Measurements from ENCODE around the gene AKNA. TPM values are rescaled to one million over a fixed set of nuclear protein-coding genes. Genes with fewer than 3 reads are reported as not detected.

Gene AKNA
- total and polyA plus RNA-seq, 2 of the 8 experiments (the other 6 are each of a cell fraction or from before 2014, with no cell fraction given), result 21.0 to 27.4 TPM

DNA sequence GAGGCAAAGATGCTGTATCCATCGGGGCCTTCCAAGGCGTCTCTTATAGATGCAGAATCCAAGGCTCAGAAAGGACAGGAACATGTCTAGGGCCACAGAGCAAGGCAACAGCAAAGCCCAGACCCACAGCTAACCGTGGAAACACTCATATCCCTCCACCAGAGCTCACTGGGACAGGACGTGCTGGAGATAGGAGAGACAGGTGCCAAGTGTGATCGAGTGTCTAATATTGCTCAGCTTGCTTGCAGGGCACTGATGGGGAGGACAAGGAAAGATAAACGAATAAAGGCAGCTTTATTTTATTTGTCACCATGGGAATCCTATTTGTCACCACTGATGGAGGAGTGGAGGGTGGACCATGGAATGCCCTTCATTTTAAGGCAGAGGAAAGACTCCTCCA lies 44.0 kb upstream of the AKNA start (continued):
- TF ChIP-seq, protein P1, sequence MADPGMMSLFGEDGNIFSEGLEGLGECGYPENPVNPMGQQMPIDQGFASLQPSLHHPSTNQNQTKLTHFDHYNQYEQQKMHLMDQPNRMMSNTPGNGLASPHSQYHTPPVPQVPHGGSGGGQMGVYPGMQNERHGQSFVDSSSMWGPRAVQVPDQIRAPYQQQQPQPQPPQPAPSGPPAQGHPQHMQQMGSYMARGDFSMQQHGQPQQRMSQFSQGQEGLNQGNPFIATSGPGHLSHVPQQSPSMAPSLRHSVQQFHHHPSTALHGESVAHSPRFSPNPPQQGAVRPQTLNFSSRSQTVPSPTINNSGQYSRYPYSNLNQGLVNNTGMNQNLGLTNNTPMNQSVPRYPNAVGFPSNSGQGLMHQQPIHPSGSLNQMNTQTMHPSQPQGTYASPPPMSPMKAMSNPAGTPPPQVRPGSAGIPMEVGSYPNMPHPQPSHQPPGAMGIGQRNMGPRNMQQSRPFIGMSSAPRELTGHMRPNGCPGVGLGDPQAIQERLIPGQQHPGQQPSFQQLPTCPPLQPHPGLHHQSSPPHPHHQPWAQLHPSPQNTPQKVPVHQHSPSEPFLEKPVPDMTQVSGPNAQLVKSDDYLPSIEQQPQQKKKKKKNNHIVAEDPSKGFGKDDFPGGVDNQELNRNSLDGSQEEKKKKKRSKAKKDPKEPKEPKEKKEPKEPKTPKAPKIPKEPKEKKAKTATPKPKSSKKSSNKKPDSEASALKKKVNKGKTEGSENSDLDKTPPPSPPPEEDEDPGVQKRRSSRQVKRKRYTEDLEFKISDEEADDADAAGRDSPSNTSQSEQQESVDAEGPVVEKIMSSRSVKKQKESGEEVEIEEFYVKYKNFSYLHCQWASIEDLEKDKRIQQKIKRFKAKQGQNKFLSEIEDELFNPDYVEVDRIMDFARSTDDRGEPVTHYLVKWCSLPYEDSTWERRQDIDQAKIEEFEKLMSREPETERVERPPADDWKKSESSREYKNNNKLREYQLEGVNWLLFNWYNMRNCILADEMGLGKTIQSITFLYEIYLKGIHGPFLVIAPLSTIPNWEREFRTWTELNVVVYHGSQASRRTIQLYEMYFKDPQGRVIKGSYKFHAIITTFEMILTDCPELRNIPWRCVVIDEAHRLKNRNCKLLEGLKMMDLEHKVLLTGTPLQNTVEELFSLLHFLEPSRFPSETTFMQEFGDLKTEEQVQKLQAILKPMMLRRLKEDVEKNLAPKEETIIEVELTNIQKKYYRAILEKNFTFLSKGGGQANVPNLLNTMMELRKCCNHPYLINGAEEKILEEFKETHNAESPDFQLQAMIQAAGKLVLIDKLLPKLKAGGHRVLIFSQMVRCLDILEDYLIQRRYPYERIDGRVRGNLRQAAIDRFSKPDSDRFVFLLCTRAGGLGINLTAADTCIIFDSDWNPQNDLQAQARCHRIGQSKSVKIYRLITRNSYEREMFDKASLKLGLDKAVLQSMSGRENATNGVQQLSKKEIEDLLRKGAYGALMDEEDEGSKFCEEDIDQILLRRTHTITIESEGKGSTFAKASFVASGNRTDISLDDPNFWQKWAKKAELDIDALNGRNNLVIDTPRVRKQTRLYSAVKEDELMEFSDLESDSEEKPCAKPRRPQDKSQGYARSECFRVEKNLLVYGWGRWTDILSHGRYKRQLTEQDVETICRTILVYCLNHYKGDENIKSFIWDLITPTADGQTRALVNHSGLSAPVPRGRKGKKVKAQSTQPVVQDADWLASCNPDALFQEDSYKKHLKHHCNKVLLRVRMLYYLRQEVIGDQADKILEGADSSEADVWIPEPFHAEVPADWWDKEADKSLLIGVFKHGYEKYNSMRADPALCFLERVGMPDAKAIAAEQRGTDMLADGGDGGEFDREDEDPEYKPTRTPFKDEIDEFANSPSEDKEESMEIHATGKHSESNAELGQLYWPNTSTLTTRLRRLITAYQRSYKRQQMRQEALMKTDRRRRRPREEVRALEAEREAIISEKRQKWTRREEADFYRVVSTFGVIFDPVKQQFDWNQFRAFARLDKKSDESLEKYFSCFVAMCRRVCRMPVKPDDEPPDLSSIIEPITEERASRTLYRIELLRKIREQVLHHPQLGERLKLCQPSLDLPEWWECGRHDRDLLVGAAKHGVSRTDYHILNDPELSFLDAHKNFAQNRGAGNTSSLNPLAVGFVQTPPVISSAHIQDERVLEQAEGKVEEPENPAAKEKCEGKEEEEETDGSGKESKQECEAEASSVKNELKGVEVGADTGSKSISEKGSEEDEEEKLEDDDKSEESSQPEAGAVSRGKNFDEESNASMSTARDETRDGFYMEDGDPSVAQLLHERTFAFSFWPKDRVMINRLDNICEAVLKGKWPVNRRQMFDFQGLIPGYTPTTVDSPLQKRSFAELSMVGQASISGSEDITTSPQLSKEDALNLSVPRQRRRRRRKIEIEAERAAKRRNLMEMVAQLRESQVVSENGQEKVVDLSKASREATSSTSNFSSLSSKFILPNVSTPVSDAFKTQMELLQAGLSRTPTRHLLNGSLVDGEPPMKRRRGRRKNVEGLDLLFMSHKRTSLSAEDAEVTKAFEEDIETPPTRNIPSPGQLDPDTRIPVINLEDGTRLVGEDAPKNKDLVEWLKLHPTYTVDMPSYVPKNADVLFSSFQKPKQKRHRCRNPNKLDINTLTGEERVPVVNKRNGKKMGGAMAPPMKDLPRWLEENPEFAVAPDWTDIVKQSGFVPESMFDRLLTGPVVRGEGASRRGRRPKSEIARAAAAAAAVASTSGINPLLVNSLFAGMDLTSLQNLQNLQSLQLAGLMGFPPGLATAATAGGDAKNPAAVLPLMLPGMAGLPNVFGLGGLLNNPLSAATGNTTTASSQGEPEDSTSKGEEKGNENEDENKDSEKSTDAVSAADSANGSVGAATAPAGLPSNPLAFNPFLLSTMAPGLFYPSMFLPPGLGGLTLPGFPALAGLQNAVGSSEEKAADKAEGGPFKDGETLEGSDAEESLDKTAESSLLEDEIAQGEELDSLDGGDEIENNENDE (IDR thresholded peaks at IDR 0.05; ENCODE audit: insufficient replicate concordance, low read length), result no peak
- TF ChIP-seq CREB1 (IDR thresholded peaks at IDR 0.05) (no peak), TCF12 (IDR thresholded peaks at IDR 0.05; ENCODE audit: low read depth, low read length) (no peak), TEAD4 (IDR thresholded peaks at IDR 0.05; ENCODE audit: low read depth, low read length) (no peak), BRCA1 (IDR thresholded peaks at IDR 0.05; ENCODE audit: low read depth, low read length) (no peak)
